ENCODE data around the gene COL4A2. TPM values are rescaled to one million over a fixed set of nuclear protein-coding genes. Genes with fewer than 3 reads are reported as not detected.

COL4A2 gene
- total RNA-seq, 4 donors from 2014 or later = 51.2 to 85.8 (median 70.5) TPM

GRCh38 chr13:110424569-110425443, 117.7 kb downstream of the COL4A2 start:
- in situ Hi-C loops (cut with MboI; ENCODE audit: low sequenced_read_pairs in 4 of 4) = loop anchor here in 1 of 4 donors (25.0 kb wide), 1 partner anchor 188 kb away; no protein-coding TSS in a partner anchor

DNA sequence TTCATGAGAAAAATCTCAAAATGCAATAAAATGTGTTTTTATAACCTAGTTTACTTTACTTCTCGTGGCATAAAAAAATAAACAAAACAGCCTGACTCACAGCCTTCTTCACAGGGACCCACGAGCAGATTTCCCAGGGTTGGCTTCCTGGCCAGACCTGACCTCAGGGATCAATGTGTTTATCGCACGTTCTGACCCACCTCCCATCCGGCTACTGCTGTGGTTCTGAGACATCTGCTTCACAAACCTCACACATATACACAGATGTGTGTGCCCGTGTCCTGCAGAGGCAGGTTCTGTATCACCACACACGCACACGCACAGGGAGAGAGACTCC, 118.3 kb downstream of the COL4A2 start:
- in situ Hi-C loops (cut with MboI; ENCODE audit: low sequenced_read_pairs in 4 of 4) = no loop called here
- H3K4me3 ChIP-seq = no peak overlapping the region
- H3K27me3 ChIP-seq = no peaks in the 10 kb centered on the region
- H3K36me3 ChIP-seq = no peaks in the 10 kb centered on the region
- no peak overlapping the region for H3K27ac ChIP-seq
- intact Hi-C loops (cut with DNase I; ENCODE audit: low total_unique reads) = no loop called here
- DNase-seq (no peak), ATAC-seq (no peak)
- H3K9me3 ChIP-seq = no peaks in the 10 kb centered on the region
- peaks cover 0 to 5% of the 10 kb centered on the region in 2 donors for H3K4me1 ChIP-seq
- no peak for TF ChIP-seq POLR2A (IDR thresholded peaks at IDR 0.05)
- no peak for TF ChIP-seq CTCF (IDR thresholded peaks at IDR 0.05 in 4 of 5, conservative IDR thresholded peaks at IDR 0.05 in 1 of 5)

More at GRCh38 chr13:110424569-110425443, 117.7 kb downstream of the COL4A2 start:
- H3K36me3 ChIP-seq = no peaks in the 10 kb centered on the region
- H3K9me3 ChIP-seq = no peaks in the 10 kb centered on the region
- no peak overlapping the region for H3K27ac ChIP-seq
- no peaks in the 10 kb centered on the region for H3K27me3 ChIP-seq
- ATAC-seq (no peak), DNase-seq (no peak)
- peaks cover 0 to 5% of the 10 kb centered on the region in 2 donors for H3K4me1 ChIP-seq
- no peak for TF ChIP-seq CTCF (IDR thresholded peaks at IDR 0.05 in 4 of 5, conservative IDR thresholded peaks at IDR 0.05 in 1 of 5)
- TF ChIP-seq POLR2A (IDR thresholded peaks at IDR 0.05) = no peak
- intact Hi-C loops (cut with DNase I; ENCODE audit: low total_unique reads) = no loop called here
- H3K4me3 ChIP-seq = no peak overlapping the region

GRCh38 chr13:110426735-110427134, 119.7 kb downstream of the COL4A2 start:
- Histone ChIP-seq H3K4me1 (peaks cover 0 to 7% of the 10 kb centered on the region in 2 donors), H3K27me3 (no peaks in the 10 kb centered on the region), H3K9me3 (no peaks in the 10 kb centered on the region), H3K36me3 (no peaks in the 10 kb centered on the region), H3K27ac (no peak overlapping the region), H3K4me3 (no peak overlapping the region)
- TF ChIP-seq CTCF (IDR thresholded peaks at IDR 0.05 in 4 of 5, conservative IDR thresholded peaks at IDR 0.05 in 1 of 5) (no peak), POLR2A (IDR thresholded peaks at IDR 0.05) (no peak)
- intact Hi-C loops (cut with DNase I; ENCODE audit: low total_unique reads) = no loop called here
- no peak for DNase-seq
- peak in 1 of 2 donors; percentile 35 for ATAC-seq
- in situ Hi-C loops (cut with MboI; ENCODE audit: low sequenced_read_pairs in 4 of 4) = no loop called here

DNA sequence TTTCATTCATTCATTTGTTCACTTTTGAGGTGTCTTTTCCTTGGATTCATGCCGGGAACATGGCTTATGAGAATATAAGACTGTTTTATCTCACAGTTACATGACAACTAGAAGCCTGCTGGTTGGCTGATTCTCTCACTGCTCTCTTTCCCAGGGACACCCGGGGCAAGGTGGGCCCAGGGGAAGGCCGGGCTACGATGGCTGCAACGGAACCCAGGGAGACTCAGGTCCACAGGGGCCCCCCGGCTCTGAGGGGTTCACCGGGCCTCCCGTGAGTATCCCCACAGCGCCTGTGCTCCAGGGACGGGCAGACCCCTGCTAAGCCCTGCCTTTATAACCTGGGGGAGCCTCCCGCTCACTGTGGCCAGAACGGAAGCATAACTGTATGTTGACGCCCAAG, 121.2 kb downstream of the COL4A2 start:
- Histone ChIP-seq H3K9me3 (no peaks in the 10 kb centered on the region), H3K36me3 (no peaks in the 10 kb centered on the region), H3K27ac (no peak overlapping the region), H3K4me1 (peaks cover 10 to 23% of the 10 kb centered on the region in 2 donors), H3K4me3 (no peak overlapping the region), H3K27me3 (no peaks in the 10 kb centered on the region)
- intact Hi-C loops (cut with DNase I; ENCODE audit: low total_unique reads) (no loop called here), in situ Hi-C loops (cut with MboI; ENCODE audit: low sequenced_read_pairs in 4 of 4) (no loop called here)
- TF ChIP-seq CTCF (IDR thresholded peaks at IDR 0.05 in 4 of 5, conservative IDR thresholded peaks at IDR 0.05 in 1 of 5) = no peak
- no peak for TF ChIP-seq POLR2A (IDR thresholded peaks at IDR 0.05)
- DNase-seq (no peak), ATAC-seq (no peak)
